Retinal pigment epithelial cell (primary cell): Measurements from ENCODE around the gene POU2F2.

Source experiments
- DNase-seq: peaks from one replicate; pipeline ENCODE4 v3.0.0-alpha.2; 2010; ENCODE audit warnings: low read depth
- H3K4me3 ChIP-seq: 2 replicates; pipeline ENCODE4 v1.5.1; 2011; ENCODE audit warnings: mild to moderate bottlenecking, low read length, control low read depth, moderate library complexity
- TF ChIP-seq, protein P1 (sequence below): conservative IDR thresholded peaks from 2 replicates; pipeline ENCODE4 v1.5.1; 2011; ENCODE audit warnings: low read depth, low read length, control low read depth, inconsistent platforms

Gene POU2F2

GRCh38 chr19:42059196-42059595, 73.0 kb downstream of the POU2F2 start:
- TF ChIP-seq, protein P1, sequence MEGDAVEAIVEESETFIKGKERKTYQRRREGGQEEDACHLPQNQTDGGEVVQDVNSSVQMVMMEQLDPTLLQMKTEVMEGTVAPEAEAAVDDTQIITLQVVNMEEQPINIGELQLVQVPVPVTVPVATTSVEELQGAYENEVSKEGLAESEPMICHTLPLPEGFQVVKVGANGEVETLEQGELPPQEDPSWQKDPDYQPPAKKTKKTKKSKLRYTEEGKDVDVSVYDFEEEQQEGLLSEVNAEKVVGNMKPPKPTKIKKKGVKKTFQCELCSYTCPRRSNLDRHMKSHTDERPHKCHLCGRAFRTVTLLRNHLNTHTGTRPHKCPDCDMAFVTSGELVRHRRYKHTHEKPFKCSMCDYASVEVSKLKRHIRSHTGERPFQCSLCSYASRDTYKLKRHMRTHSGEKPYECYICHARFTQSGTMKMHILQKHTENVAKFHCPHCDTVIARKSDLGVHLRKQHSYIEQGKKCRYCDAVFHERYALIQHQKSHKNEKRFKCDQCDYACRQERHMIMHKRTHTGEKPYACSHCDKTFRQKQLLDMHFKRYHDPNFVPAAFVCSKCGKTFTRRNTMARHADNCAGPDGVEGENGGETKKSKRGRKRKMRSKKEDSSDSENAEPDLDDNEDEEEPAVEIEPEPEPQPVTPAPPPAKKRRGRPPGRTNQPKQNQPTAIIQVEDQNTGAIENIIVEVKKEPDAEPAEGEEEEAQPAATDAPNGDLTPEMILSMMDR: no peak
- DNase-seq: no peak
- H3K4me3 ChIP-seq: no peak overlapping the region

DNA sequence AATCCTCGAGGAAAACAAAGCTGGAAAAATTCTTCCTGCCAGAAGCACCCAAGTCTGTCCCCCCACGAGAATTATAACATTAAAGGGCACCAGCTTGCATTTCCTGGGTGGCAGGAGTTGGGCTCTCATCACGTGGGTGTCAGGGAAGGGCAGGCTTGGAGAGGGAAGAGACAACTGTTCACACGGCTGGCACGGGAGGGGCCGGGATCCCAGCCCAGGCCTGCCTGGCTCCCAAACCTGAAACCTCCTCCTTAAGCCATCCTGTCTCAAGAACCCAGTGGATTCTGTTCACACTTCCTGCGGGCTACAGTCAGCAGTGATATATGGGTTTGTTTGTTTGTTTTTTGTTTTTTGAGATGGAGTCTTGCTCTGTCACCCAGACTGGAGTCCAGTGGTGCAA, 74.4 kb downstream of the POU2F2 start:
- TF ChIP-seq, protein P1: no peak
- no peak for DNase-seq

GRCh38 chr19:42054205-42054604, 78.0 kb downstream of the POU2F2 start:
- no peak overlapping the region for H3K4me3 ChIP-seq
- TF ChIP-seq, protein P1: no peak
- DNase-seq: no peak

More for the DNA sequence above, 74.4 kb downstream of the POU2F2 start:
- H3K4me3 ChIP-seq: no peak overlapping the region

- TF ChIP-seq, protein P1: no peak
- H3K4me3 ChIP-seq: no peak overlapping the region
- no peak for DNase-seq
Observed at GRCh38 chr19:42053037-42053935, 79.0 kb downstream of the POU2F2 start.

GRCh38 chr19:42052241-42052863, 79.9 kb downstream of the POU2F2 start:
- DNase-seq: no peak
- no peak overlapping the region for H3K4me3 ChIP-seq
- TF ChIP-seq, protein P1: no peak

- DNase-seq: no peak
- TF ChIP-seq, protein P1: no peak
- no peak overlapping the region for H3K4me3 ChIP-seq
Observed at GRCh38 chr19:42051166-42052115, 80.8 kb downstream of the POU2F2 start.
